Kidney epithelial cell (primary cell): ENCODE data around the gene SEMA4A. TPM values are rescaled to one million over a fixed set of nuclear protein-coding genes. Genes with fewer than 3 reads are reported as not detected.

ENCODE experiments used
- DNase-seq: peaks from one replicate; pipeline ENCODE4 v3.0.0-alpha.2; 2010; ENCODE audit warnings: low read depth
- H3K27me3 ChIP-seq: 2 replicates; pipeline ENCODE4 v1.6.0; 2011; ENCODE audit warnings: low read length; ENCODE audit not compliant: control insufficient read depth, insufficient read depth
- H3K36me3 ChIP-seq: 2 replicates; pipeline ENCODE4 v1.5.1; 2011; ENCODE audit warnings: low read length; ENCODE audit not compliant: control insufficient read depth, insufficient read depth
- H3K4me3 ChIP-seq: 2 replicates; pipeline ENCODE4 v1.5.1; 2011; ENCODE audit warnings: low read depth, mild to moderate bottlenecking, control low read depth, low read length
- CTCF ChIP-seq: IDR thresholded peaks from 2 replicates; pipeline ENCODE4 v1.5.1; 2011; ENCODE audit warnings: mild to moderate bottlenecking, moderate library complexity, low read length, control low read depth, inconsistent platforms; ENCODE audit not compliant: insufficient read depth, poor library complexity, severe bottlenecking
- total RNA-seq: library from RNA; depleted of rRNA; stranded (reverse); fragments of >200 nt; gene quantifications from 2 replicates; pipeline ENCODE4 v1.2.3, GENCODE V29; 2015

The SEMA4A gene
- total RNA-seq, 1 donor from 2014 or later, result 2.6 TPM

GRCh38 chr1:156148216-156148615, 5.2 kb upstream of the SEMA4A start:
- Histone ChIP-seq H3K4me3 (no peak overlapping the region), H3K36me3 (no peaks in the 10 kb centered on the region), H3K27me3 (peaks cover 24% of the 10 kb centered on the region)
- no peak for TF ChIP-seq CTCF
- DNase-seq, result no peak

GRCh38 chr1:156149374-156150332, 3.7 kb upstream of the SEMA4A start:
- H3K36me3 ChIP-seq, result no peaks in the 10 kb centered on the region
- H3K27me3 ChIP-seq, result peaks cover 29% of the 10 kb centered on the region
- no peak for TF ChIP-seq CTCF
- H3K4me3 ChIP-seq, result no peak overlapping the region
- no peak for DNase-seq

GRCh38 chr1:156150333-156151011, 2.9 kb upstream of the SEMA4A start:
- no peak for TF ChIP-seq CTCF
- H3K36me3 ChIP-seq, result no peaks in the 10 kb centered on the region
- no peak overlapping the region for H3K4me3 ChIP-seq
- peaks cover 31% of the 10 kb centered on the region for H3K27me3 ChIP-seq
- no peak for DNase-seq

GRCh38 chr1:156151093-156151688, 2.2 kb upstream of the SEMA4A start:
- no peak for DNase-seq

DNA sequence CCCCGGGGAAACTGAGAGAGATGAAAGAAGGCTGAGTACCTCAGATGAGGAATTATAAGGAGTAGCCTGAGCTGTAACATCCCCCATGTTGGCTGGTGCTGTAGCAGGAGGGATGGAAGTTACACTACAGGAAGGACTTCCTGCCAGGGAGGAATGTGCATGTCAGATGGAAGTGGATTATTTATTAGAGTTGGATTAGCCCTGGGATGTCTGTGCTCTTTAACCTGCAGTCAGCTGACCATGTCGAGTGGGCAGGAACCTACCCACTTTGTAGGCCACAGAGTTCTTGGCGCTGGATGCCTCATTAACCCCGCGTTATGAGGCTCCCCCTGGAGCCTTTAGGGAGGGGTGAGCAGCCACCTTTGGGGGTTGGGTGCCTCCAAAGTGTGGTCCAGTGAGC, 757 bp upstream of the SEMA4A start:
- peak; percentile 83 for DNase-seq
- TF ChIP-seq CTCF, result no peak
- peaks cover 33% of the 10 kb centered on the region for H3K27me3 ChIP-seq
- no peaks in the 10 kb centered on the region for H3K36me3 ChIP-seq
- H3K4me3 ChIP-seq, result no peak overlapping the region

More at GRCh38 chr1:156151093-156151688, 2.2 kb upstream of the SEMA4A start:
- Histone ChIP-seq H3K36me3 (no peaks in the 10 kb centered on the region), H3K4me3 (no peak overlapping the region), H3K27me3 (peaks cover 35% of the 10 kb centered on the region)
- no peak for TF ChIP-seq CTCF
